ENCODE measurements around the gene TMEM126B.

Gene TMEM126B

DNA sequence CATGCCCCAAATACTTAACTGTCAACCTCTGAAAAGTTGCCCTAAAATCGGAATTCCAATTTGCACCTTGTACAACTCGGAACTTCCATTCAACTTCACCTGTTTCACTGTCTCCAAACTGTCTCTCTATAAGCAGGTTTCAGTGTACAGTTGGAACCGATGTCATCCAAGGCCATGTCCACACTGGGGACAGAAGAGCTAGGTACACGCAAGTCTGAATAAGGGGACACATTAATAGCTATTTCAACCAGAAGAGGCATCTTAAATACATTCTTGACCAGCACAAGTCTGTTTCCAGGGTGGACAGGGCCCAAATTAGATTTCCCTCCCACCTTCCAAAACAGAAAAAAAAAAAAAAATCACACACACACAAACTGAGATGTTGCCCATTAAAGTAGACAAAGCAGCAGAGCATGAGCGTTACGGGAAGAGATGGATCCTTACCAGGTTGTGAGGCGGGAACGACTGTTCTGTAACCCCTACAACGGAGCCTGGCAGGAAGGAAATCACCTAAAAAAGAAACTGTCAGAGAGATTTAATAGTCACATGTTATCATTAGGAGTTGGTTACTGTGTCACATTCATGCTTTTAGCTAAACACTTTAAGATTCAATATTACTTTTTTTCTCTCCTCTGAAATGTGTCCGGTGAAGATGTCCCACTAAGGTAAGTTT, 34.8 kb downstream of the TMEM126B start:
- no peak for TF ChIP-seq CTCF (conservative IDR thresholded peaks at IDR 0.05; ENCODE audit: low read length)
- H4K20me1 ChIP-seq (ENCODE audit: insufficient read depth, low read length, poor library complexity, severe bottlenecking) = peaks cover 65% of the 10 kb centered on the region
- peaks cover 29% of the 10 kb centered on the region for H3K36me3 ChIP-seq (ENCODE audit: insufficient read depth, low read length)
- no peaks in the 10 kb centered on the region for H3K9me3 ChIP-seq (ENCODE audit: insufficient read depth, low read depth, low read length)
- H3K4me3 ChIP-seq (ENCODE audit: low read length, poor library complexity, severe bottlenecking) = peak overlapping the region; percentile 90
- H3K27me3 ChIP-seq (ENCODE audit: insufficient read depth, low read length, poor library complexity, severe bottlenecking) = peaks cover 7% of the 10 kb centered on the region
- peak overlapping the region; percentile 97 for H3K9ac ChIP-seq (ENCODE audit: low read depth, low read length, poor library complexity, severe bottlenecking)
- H2AFZ ChIP-seq (ENCODE audit: low read length) = no peak overlapping the region
- H3K79me2 ChIP-seq (ENCODE audit: insufficient read depth, low read length) = peaks cover 67% of the 10 kb centered on the region
- peaks cover 42% of the 10 kb centered on the region for H3K4me1 ChIP-seq (ENCODE audit: insufficient read depth, low read length, poor library complexity, severe bottlenecking)
- no peaks in the 10 kb centered on the region for H3K9me2 ChIP-seq (replicated peaks; ENCODE audit: low read depth, low read length)
- no peaks in the 10 kb centered on the region for H3F3A ChIP-seq (ENCODE audit: low read depth)
- H3K4me2 ChIP-seq (ENCODE audit: low read depth, low read length, poor library complexity, severe bottlenecking) = peak overlapping the region; percentile 95

GRCh38 chr11:85663753-85664614, 35.6 kb downstream of the TMEM126B start:
- Histone ChIP-seq H3K4me1 (ENCODE audit: insufficient read depth, low read length, poor library complexity, severe bottlenecking) (peaks cover 34% of the 10 kb centered on the region), H4K20me1 (ENCODE audit: insufficient read depth, low read length, poor library complexity, severe bottlenecking) (peaks cover 58% of the 10 kb centered on the region), H3K9me2 (replicated peaks; ENCODE audit: low read depth, low read length) (no peaks in the 10 kb centered on the region), H3K9me3 (ENCODE audit: insufficient read depth, low read depth, low read length) (no peaks in the 10 kb centered on the region), H3K79me2 (ENCODE audit: insufficient read depth, low read length) (peaks cover 60% of the 10 kb centered on the region), H3F3A (ENCODE audit: low read depth) (no peaks in the 10 kb centered on the region), H3K9ac (ENCODE audit: low read depth, low read length, poor library complexity, severe bottlenecking) (peak overlapping the region; percentile 97), H3K27me3 (ENCODE audit: insufficient read depth, low read length, poor library complexity, severe bottlenecking) (peaks cover 7% of the 10 kb centered on the region), H3K4me2 (ENCODE audit: low read depth, low read length, poor library complexity, severe bottlenecking) (peak overlapping the region; percentile 95), H3K36me3 (ENCODE audit: insufficient read depth, low read length) (peaks cover 24% of the 10 kb centered on the region), H3K4me3 (ENCODE audit: low read length, poor library complexity, severe bottlenecking) (peak overlapping the region; percentile 90), H2AFZ (ENCODE audit: low read length) (peak overlapping the region; percentile 92; the same call in 1 of the 2 replicates)
- TF ChIP-seq CTCF (conservative IDR thresholded peaks at IDR 0.05; ENCODE audit: low read length) (peak; percentile 55), EZH2phosphoT487 (IDR thresholded peaks at IDR 0.05; ENCODE audit: borderline replicate concordance) (no peak)

- Histone ChIP-seq H3K4me3 (ENCODE audit: low read length, poor library complexity, severe bottlenecking) (peak within 1 kb of the TSS; percentile 90), H3K27me3 (ENCODE audit: insufficient read depth, low read length, poor library complexity, severe bottlenecking) (peaks cover 7% of the 10 kb centered on the region), H3K79me2 (ENCODE audit: insufficient read depth, low read length) (peaks cover 51% of the 10 kb centered on the region), H3F3A (ENCODE audit: low read depth) (no peaks in the 10 kb centered on the region), H3K4me2 (ENCODE audit: low read depth, low read length, poor library complexity, severe bottlenecking) (peak within 1 kb of the TSS; percentile 95), H2AFZ (ENCODE audit: low read length) (peak within 1 kb of the TSS; percentile 92), H3K36me3 (ENCODE audit: insufficient read depth, low read length) (peaks cover 16% of the 10 kb centered on the region), H4K20me1 (ENCODE audit: insufficient read depth, low read length, poor library complexity, severe bottlenecking) (peaks cover 49% of the 10 kb centered on the region), H3K4me1 (ENCODE audit: insufficient read depth, low read length, poor library complexity, severe bottlenecking) (peaks cover 30% of the 10 kb centered on the region), H3K9ac (ENCODE audit: low read depth, low read length, poor library complexity, severe bottlenecking) (peak within 1 kb of the TSS; percentile 97), H3K9me2 (replicated peaks; ENCODE audit: low read depth, low read length) (no peaks in the 10 kb centered on the region), H3K9me3 (ENCODE audit: insufficient read depth, low read depth, low read length) (no peaks in the 10 kb centered on the region)
- no peak for TF ChIP-seq CTCF (conservative IDR thresholded peaks at IDR 0.05; ENCODE audit: low read length)
- TF ChIP-seq EZH2phosphoT487 (IDR thresholded peaks at IDR 0.05; ENCODE audit: borderline replicate concordance) = no peak
Measured at GRCh38 chr11:85664615-85665481, 36.5 kb downstream of the TMEM126B start, which contains the start of gene CREBZF. TSS of gene CREBZF (minus strand) at chr11:85665129. CDS start at chr11:85664875, 254 bp downstream.
